Heart left ventricle (tissue), 16 donors: ENCODE data around the gene PTPRD. TPM values are rescaled to one million over a fixed set of nuclear protein-coding genes. Genes with fewer than 3 reads are reported as not detected.

Experiments
- ATAC-seq, 4 donors: fragments of 200-7000 bp; cut with Tn5 transposase; one replicate each; pipeline ENCODE4 v1.9.1; 2020 to 2022; ENCODE audit warnings: moderate library complexity in 4 of 4, mild to moderate bottlenecking in 3 of 4, moderate number of reproducible peaks in 1 of 4
- DNase-seq, 5 donors: peaks; one replicate each; pipeline ENCODE4 v3.0.0-alpha.2; 2020
- H3K27ac ChIP-seq, 12 donors: fragments of 200-600 bp; sonication (generic) in 4 of 12; one replicate each; pipeline versions ENCODE4 v1.5.0 to v1.8.0; 2016 to 2022; ENCODE audit warnings: mild to moderate bottlenecking in 2 of 12
- H3K27me3 ChIP-seq, 9 donors: fragments of 200-600 bp; sonication (generic) in 2 of 9; one replicate each; pipeline versions ENCODE4 v1.5.1 to v1.8.0; 2016 to 2022; ENCODE audit warnings: mild to moderate bottlenecking in 3 of 9
- H3K36me3 ChIP-seq, 9 donors: fragments of 200-600 bp; sonication (generic) in 2 of 9; one replicate each; pipeline versions ENCODE4 v1.5.0 to v1.8.0; 2018 to 2022; ENCODE audit warnings: mild to moderate bottlenecking in 2 of 9
- H3K4me1 ChIP-seq, 12 donors: fragments of 200-600 bp; sonication (generic) in 4 of 12; one replicate each; pipeline versions ENCODE4 v1.5.0 to v1.8.0; 2016 to 2022; ENCODE audit warnings: mild to moderate bottlenecking in 3 of 12
- H3K4me3 ChIP-seq, 12 donors: fragments of 200-600 bp; sonication (generic) in 4 of 12; one replicate each; pipeline versions ENCODE4 v1.5.0 to v1.8.0; 2017 to 2022; ENCODE audit warnings: mild to moderate bottlenecking in 9 of 12, moderate library complexity in 4 of 12
- H3K9me3 ChIP-seq, 12 donors: fragments of 200-600 bp; sonication (generic) in 4 of 12; one replicate each; pipeline versions ENCODE4 v1.5.0 to v1.8.0; 2016 to 2022; ENCODE audit warnings: mild to moderate bottlenecking in 1 of 12
- POLR2A ChIP-seq, 2 donors: fragments of 450-650 bp; IDR thresholded peaks; one replicate each; pipeline ENCODE4 v1.6.1; 2017; ENCODE audit warnings: antibody characterized with exemption in 2 of 2, mild to moderate bottlenecking in 2 of 2, moderate library complexity in 2 of 2
- WGBS, 4 donors: extraction: QIAGEN DNeasy Blood & Tissue Kit in 2 of 4; methylation state at CpG; one replicate each; pipeline versions ENCODE4 v1.1.5 to v1.1.7; 2013 to 2018; 5-methylcytosine and 5-hydroxymethylcytosine counted together
- intact Hi-C, 10 donors: fragments of 100-400 bp; cut with DNase I; formaldehyde crosslinking; loops; one replicate each; pipeline versions ENCODE4 v1.11.1 to v1.14.2; 2022
- polyA plus RNA-seq, 2 donors: library from polyadenylated mRNA; stranded (reverse); fragments of 200-250 nt; gene quantifications; one replicate each; pipeline ENCODE4 v1.2.3, GENCODE V29; 2013
- total RNA-seq, 9 donors: library from RNA; depleted of rRNA in 2 of 9; stranded (reverse); fragments of >200 nt in 2 of 9; fragmentation: NEBNext Ultra II Directional in 3 of 9; extraction: Animal tissue kit (Norgen Biotek cat#: 25700) in 3 of 9; gene quantifications; one replicate each; pipeline versions ENCODE4 v1.1.0 to v1.2.4, GENCODE V29; 2016 to 2023
- TF ChIP-seq, protein P1 (sequence below), 12 donors: fragments of 200-600 bp; sonication (generic) in 4 of 12; IDR thresholded peaks; one replicate each; pipeline versions ENCODE4 v1.5.0 to v1.8.0; 2018 to 2022; ENCODE audit warnings: antibody characterized with exemption in 12 of 12, mild to moderate bottlenecking in 5 of 12
- donor health status: ischemic (EF 13 %, LVEDD 7.1; RV severe dilation, severe dysfunction).
- donor health status: healthy with polysubstance abuse.
- donor health status: DM: no; HTN: yes; CAD: no.
- donor health status: DM: no; HTN: no; CAD: no.
- donor health status: ischemic (EF 25% LVEDD 6.9; RV normal size, moderate dysfunction).
- donor health status: ischemic (EF 25% LVEDD 5.7; RV mildly dilated, moderate dysfunction).
- donor health status: healthy.
- donor health status: DM: yes; HTN: yes; CAD: no.
- donor health status: ischemic (EF 35%, LVEDD 5.7; RV mildly dilated, moderate dysfunction).
- donor health status: nonischemic (EF 11% LVEDD 7.7; RV severe dilation, severe dysfunction).
- donor health status: DM: yes; HTN: yes; CAD: no.
- donor health status: PGD.
- donor health status: ischemic (EF 29% LVEDD 5.4; RV normal size, mild dysfunction).
- donor health status: nonischemic (EF 23%, LVEDD 6.1; RV moderate dilation, normal function).

PTPRD gene
- total and polyA plus RNA-seq, 11 donors, result 1.4 to 25.3 (median 15.1) TPM

GRCh38 chr9:8585036-8585435, 2027.8 kb downstream of the PTPRD start:
- Histone ChIP-seq H3K27me3 (no peaks in the 10 kb centered on the region), H3K36me3 (no peaks in the 10 kb centered on the region), H3K27ac (no peak overlapping the region), H3K4me3 (no peak overlapping the region), H3K9me3 (peaks cover 0 to 5% (median 0%) of the 10 kb centered on the region in 12 donors), H3K4me1 (no peaks in the 10 kb centered on the region)
- intact Hi-C loops, result no loop called here
- 80 to 87% (median 82%) methylated on average over 2 of the region's 2 CpGs for WGBS, 4 donors
- ATAC-seq (no peak), DNase-seq (no peak)
- TF ChIP-seq, protein P1, sequence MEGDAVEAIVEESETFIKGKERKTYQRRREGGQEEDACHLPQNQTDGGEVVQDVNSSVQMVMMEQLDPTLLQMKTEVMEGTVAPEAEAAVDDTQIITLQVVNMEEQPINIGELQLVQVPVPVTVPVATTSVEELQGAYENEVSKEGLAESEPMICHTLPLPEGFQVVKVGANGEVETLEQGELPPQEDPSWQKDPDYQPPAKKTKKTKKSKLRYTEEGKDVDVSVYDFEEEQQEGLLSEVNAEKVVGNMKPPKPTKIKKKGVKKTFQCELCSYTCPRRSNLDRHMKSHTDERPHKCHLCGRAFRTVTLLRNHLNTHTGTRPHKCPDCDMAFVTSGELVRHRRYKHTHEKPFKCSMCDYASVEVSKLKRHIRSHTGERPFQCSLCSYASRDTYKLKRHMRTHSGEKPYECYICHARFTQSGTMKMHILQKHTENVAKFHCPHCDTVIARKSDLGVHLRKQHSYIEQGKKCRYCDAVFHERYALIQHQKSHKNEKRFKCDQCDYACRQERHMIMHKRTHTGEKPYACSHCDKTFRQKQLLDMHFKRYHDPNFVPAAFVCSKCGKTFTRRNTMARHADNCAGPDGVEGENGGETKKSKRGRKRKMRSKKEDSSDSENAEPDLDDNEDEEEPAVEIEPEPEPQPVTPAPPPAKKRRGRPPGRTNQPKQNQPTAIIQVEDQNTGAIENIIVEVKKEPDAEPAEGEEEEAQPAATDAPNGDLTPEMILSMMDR (IDR thresholded peaks at IDR 0.05), result no peak
- no peak for TF ChIP-seq POLR2A (IDR thresholded peaks at IDR 0.05)

GRCh38 chr9:8579661-8580060, 2033.1 kb downstream of the PTPRD start:
- DNase-seq (no peak), ATAC-seq (no peak)
- no peak overlapping the region for H3K27ac ChIP-seq
- no peaks in the 10 kb centered on the region for H3K27me3 ChIP-seq
- no peaks in the 10 kb centered on the region for H3K4me1 ChIP-seq
- peaks cover 0 to 5% (median 0%) of the 10 kb centered on the region in 12 donors for H3K9me3 ChIP-seq
- 77 to 86% (median 81%) methylated on average over 2 of the region's 2 CpGs for WGBS, 4 donors
- H3K36me3 ChIP-seq, result no peaks in the 10 kb centered on the region
- TF ChIP-seq, protein P1 (IDR thresholded peaks at IDR 0.05), result no peak
- H3K4me3 ChIP-seq, result no peak overlapping the region
- intact Hi-C loops, result no loop called here

- Histone ChIP-seq H3K9me3 (no peaks in the 10 kb centered on the region), H3K27me3 (no peaks in the 10 kb centered on the region), H3K4me3 (no peak overlapping the region), H3K4me1 (peaks cover 0 to 5% (median 0%) of the 10 kb centered on the region in 12 donors), H3K36me3 (no peaks in the 10 kb centered on the region), H3K27ac (no peak overlapping the region)
- ATAC-seq (no peak), DNase-seq (no peak)
- intact Hi-C loops, result no loop called here
- TF ChIP-seq POLR2A (IDR thresholded peaks at IDR 0.05), result no peak
- TF ChIP-seq, protein P1 (IDR thresholded peaks at IDR 0.05), result no peak
Measured at GRCh38 chr9:8576741-8577140, 2036.1 kb downstream of the PTPRD start.

- peaks cover 0 to 12% (median 3%) of the 10 kb centered on the region in 12 donors for H3K4me1 ChIP-seq
- no peaks in the 10 kb centered on the region for H3K27me3 ChIP-seq
- H3K36me3 ChIP-seq, result no peaks in the 10 kb centered on the region
- H3K27ac ChIP-seq, result no peak overlapping the region
- no peak for ATAC-seq
- WGBS, 4 donors, result 92 to 98% (median 96%) methylated on average over 4 of the region's 4 CpGs
- DNase-seq, result no peak
- H3K4me3 ChIP-seq, result no peak overlapping the region
- intact Hi-C loops, result no loop called here
- no peaks in the 10 kb centered on the region for H3K9me3 ChIP-seq
- TF ChIP-seq, protein P1 (IDR thresholded peaks at IDR 0.05), result no peak
- no peak for TF ChIP-seq POLR2A (IDR thresholded peaks at IDR 0.05)
Measured at GRCh38 chr9:8574846-8575245, 2038.0 kb downstream of the PTPRD start.
